Measurements from ENCODE around the gene AXDND1.

Gene AXDND1

DNA sequence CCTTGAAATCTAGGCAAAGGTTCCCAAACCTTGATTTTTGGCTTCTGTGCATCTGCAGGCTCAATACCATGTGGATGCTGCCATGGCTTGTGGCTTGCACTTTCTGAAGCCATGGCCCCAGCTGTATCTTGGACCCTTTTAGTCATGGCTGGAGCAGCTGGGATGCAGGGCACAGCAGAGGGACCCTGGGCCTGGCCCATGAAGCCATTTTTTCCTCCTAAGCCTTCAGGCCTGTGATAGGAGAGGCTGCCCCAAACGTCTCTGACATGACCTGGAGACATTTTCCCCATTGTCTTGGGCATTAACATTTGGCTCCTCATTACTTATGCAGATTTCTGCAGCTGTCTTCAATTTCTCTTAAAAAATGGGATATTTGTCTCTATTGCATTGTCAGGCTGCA is 112.6 kb downstream of the AXDND1 start:
- peaks cover 78% of the 10 kb centered on the region for H3K9me3 Mint-ChIP-seq
- H3K27ac Mint-ChIP-seq: no peak overlapping the region
- TF ChIP-seq, protein P1, sequence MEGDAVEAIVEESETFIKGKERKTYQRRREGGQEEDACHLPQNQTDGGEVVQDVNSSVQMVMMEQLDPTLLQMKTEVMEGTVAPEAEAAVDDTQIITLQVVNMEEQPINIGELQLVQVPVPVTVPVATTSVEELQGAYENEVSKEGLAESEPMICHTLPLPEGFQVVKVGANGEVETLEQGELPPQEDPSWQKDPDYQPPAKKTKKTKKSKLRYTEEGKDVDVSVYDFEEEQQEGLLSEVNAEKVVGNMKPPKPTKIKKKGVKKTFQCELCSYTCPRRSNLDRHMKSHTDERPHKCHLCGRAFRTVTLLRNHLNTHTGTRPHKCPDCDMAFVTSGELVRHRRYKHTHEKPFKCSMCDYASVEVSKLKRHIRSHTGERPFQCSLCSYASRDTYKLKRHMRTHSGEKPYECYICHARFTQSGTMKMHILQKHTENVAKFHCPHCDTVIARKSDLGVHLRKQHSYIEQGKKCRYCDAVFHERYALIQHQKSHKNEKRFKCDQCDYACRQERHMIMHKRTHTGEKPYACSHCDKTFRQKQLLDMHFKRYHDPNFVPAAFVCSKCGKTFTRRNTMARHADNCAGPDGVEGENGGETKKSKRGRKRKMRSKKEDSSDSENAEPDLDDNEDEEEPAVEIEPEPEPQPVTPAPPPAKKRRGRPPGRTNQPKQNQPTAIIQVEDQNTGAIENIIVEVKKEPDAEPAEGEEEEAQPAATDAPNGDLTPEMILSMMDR (IDR thresholded peaks at IDR 0.05): no peak
- no peak for DNase-seq
- H3K36me3 Mint-ChIP-seq (ENCODE audit: low read depth): peaks cover 23% of the 10 kb centered on the region
- no peak overlapping the region for H3K4me3 Mint-ChIP-seq
- no peaks in the 10 kb centered on the region for H3K4me1 Mint-ChIP-seq
- peaks cover 6% of the 10 kb centered on the region for H3K27me3 Mint-ChIP-seq (ENCODE audit: low read depth, poor library complexity)

DNA sequence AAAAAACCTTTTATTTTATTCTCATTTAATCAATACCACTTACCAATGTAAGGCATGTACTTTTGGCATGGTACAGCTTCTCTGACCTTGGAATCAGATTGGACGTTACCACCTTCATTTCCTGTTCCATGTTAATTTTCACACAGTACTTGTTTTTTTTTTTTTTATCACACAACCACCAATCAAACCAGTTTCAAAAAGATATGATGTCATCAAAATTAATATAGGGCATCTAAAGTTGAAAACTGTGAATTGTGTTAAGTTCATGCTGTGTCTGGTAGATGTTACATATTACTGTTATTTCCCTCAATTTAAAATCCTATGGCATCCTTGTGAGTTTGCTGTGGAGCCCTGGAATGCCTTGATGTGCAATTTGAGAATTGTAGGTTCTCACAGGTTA is 124.8 kb downstream of the AXDND1 start:
- DNase-seq: no peak
- TF ChIP-seq, protein P1 (IDR thresholded peaks at IDR 0.05): no peak
- Mint-ChIP-seq H3K27ac (no peak overlapping the region), H3K36me3 (ENCODE audit: low read depth) (no peaks in the 10 kb centered on the region), H3K9me3 (peaks cover 28% of the 10 kb centered on the region), H3K4me1 (no peaks in the 10 kb centered on the region), H3K27me3 (ENCODE audit: low read depth, poor library complexity) (no peaks in the 10 kb centered on the region), H3K4me3 (no peak overlapping the region)

GRCh38 chr1:179493323-179493722 is 127.6 kb downstream of the AXDND1 start:
- DNase-seq: no peak
- Mint-ChIP-seq H3K36me3 (ENCODE audit: low read depth) (no peaks in the 10 kb centered on the region), H3K9me3 (peaks cover 6% of the 10 kb centered on the region), H3K4me1 (no peaks in the 10 kb centered on the region), H3K4me3 (no peak overlapping the region), H3K27ac (no peak overlapping the region), H3K27me3 (ENCODE audit: low read depth, poor library complexity) (no peaks in the 10 kb centered on the region)
- TF ChIP-seq, protein P1 (IDR thresholded peaks at IDR 0.05): no peak

GRCh38 chr1:179506199-179506598 is 140.4 kb downstream of the AXDND1 start:
- Mint-ChIP-seq H3K4me3 (no peak overlapping the region), H3K4me1 (no peaks in the 10 kb centered on the region), H3K9me3 (no peaks in the 10 kb centered on the region), H3K36me3 (ENCODE audit: low read depth) (no peaks in the 10 kb centered on the region), H3K27me3 (ENCODE audit: low read depth, poor library complexity) (peaks cover 7% of the 10 kb centered on the region), H3K27ac (no peak overlapping the region)
- no peak for DNase-seq
- TF ChIP-seq, protein P1 (IDR thresholded peaks at IDR 0.05): no peak

- Mint-ChIP-seq H3K27me3 (ENCODE audit: low read depth, poor library complexity) (peaks cover 4% of the 10 kb centered on the region), H3K27ac (no peak overlapping the region), H3K36me3 (ENCODE audit: low read depth) (no peaks in the 10 kb centered on the region), H3K4me1 (no peaks in the 10 kb centered on the region), H3K4me3 (no peak overlapping the region), H3K9me3 (peaks cover 14% of the 10 kb centered on the region)
- DNase-seq: no peak
- TF ChIP-seq, protein P1 (IDR thresholded peaks at IDR 0.05): no peak
Observed at GRCh38 chr1:179509384-179509783, 143.6 kb downstream of the AXDND1 start.

GRCh38 chr1:179510038-179510437 is 144.3 kb downstream of the AXDND1 start:
- Mint-ChIP-seq H3K4me3 (no peak overlapping the region), H3K36me3 (ENCODE audit: low read depth) (no peaks in the 10 kb centered on the region), H3K27me3 (ENCODE audit: low read depth, poor library complexity) (peaks cover 4% of the 10 kb centered on the region), H3K27ac (no peak overlapping the region), H3K9me3 (peaks cover 14% of the 10 kb centered on the region), H3K4me1 (no peaks in the 10 kb centered on the region)
- no peak for DNase-seq
- TF ChIP-seq, protein P1 (IDR thresholded peaks at IDR 0.05): no peak
